IMR-90 (cell line): ENCODE measurements around the gene PLXNC1.

ENCODE experiments used
- BHLHE40 ChIP-seq: fragments of 150-350 bp; IDR thresholded peaks from 2 replicates; pipeline ENCODE4 v1.6.1; 2016; ENCODE audit warnings: mild to moderate bottlenecking, low read depth, low read length
- CEBPB ChIP-seq: IDR thresholded peaks from 2 replicates; pipeline ENCODE4 v1.6.1; 2012; ENCODE audit warnings: low read depth, low read length, improper control_type of control experiment
- CTCF ChIP-seq: conservative IDR thresholded peaks from 2 replicates; pipeline ENCODE4 v1.5.1; 2012; ENCODE audit warnings: mild to moderate bottlenecking, low read depth, low read length, improper control_type of control experiment
- FOS ChIP-seq: fragments of 150-350 bp; IDR thresholded peaks from 2 replicates; pipeline ENCODE4 v1.6.1; 2016; ENCODE audit warnings: low read depth, low read length
- MXI1 ChIP-seq: IDR thresholded peaks from 2 replicates; pipeline ENCODE4 v1.6.1; 2012; ENCODE audit warnings: low read depth, mild to moderate bottlenecking, low read length, moderate library complexity, borderline replicate concordance
- NFE2L2 ChIP-seq: fragments of 150-350 bp; IDR thresholded peaks from 2 replicates; pipeline ENCODE4 v1.6.1; 2016; ENCODE audit warnings: low read depth, mild to moderate bottlenecking, low read length
- POLR2A ChIP-seq: IDR thresholded peaks from 2 replicates; pipeline ENCODE4 v1.6.1; 2012; ENCODE audit warnings: mild to moderate bottlenecking, low read depth, low read length
- RAD21 ChIP-seq: IDR thresholded peaks from 2 replicates; pipeline ENCODE4 v1.6.1; 2012; ENCODE audit warnings: low read length, improper control_type of control experiment
- RFX5 ChIP-seq: IDR thresholded peaks from 2 replicates; pipeline ENCODE4 v1.8.0; 2012; ENCODE audit warnings: low read depth, mild to moderate bottlenecking, low read length, moderate library complexity
- SMC3 ChIP-seq: fragments of 150-350 bp; IDR thresholded peaks from 2 replicates; pipeline ENCODE4 v1.6.1; 2016; ENCODE audit warnings: low read depth, mild to moderate bottlenecking, antibody characterized with exemption, low read length, moderate library complexity

GRCh38 chr12:94297876-94298505 lies 149.6 kb downstream of the PLXNC1 start:
- TF ChIP-seq CTCF = no peak
- TF ChIP-seq POLR2A = no peak
- TF ChIP-seq FOS = no peak
- TF ChIP-seq CEBPB = no peak
- no peak for TF ChIP-seq MXI1
- TF ChIP-seq SMC3 = no peak
- TF ChIP-seq NFE2L2 = no peak
- TF ChIP-seq BHLHE40 = no peak
- no peak for TF ChIP-seq RFX5
- TF ChIP-seq RAD21 = no peak
